Liver (tissue), 9 donors: ENCODE data around the gene RSRC2. TPM values are rescaled to one million over a fixed set of nuclear protein-coding genes. Genes with fewer than 3 reads are reported as not detected.

Experiments used
- DNase-seq: peaks from one replicate; pipeline ENCODE4 v3.0.0-alpha.2; 2017; ENCODE audit warnings: low spot score
- H3K27ac ChIP-seq, 2 donors: one replicate each; pipeline ENCODE4 v1.7.0; 2013; ENCODE audit warnings: inconsistent platforms in 2 of 2, low read length in 2 of 2, control low read depth in 1 of 2, low read depth in 1 of 2, mild to moderate bottlenecking in 1 of 2
- H3K27me3 ChIP-seq, 4 donors: one replicate each; pipeline versions ENCODE4 v1.6.1 to v1.7.0; 2013; ENCODE audit warnings: low read length in 3 of 4, inconsistent platforms in 1 of 4, mild to moderate bottlenecking in 1 of 4, moderate library complexity in 1 of 4; ENCODE audit not compliant: control insufficient read depth in 4 of 4, insufficient read depth in 4 of 4
- H3K36me3 ChIP-seq, 4 donors: one replicate each; pipeline versions ENCODE4 v1.6.1 to v1.7.0; 2013; ENCODE audit warnings: low read length in 3 of 4, mild to moderate bottlenecking in 3 of 4, low read depth in 1 of 4, moderate library complexity in 1 of 4; ENCODE audit not compliant: control insufficient read depth in 4 of 4, insufficient read depth in 3 of 4
- H3K4me1 ChIP-seq, 4 donors: one replicate each; pipeline versions ENCODE4 v1.6.1 to v1.7.0; 2013; ENCODE audit warnings: low read length in 3 of 4, mild to moderate bottlenecking in 3 of 4, moderate library complexity in 1 of 4; ENCODE audit not compliant: control insufficient read depth in 4 of 4, insufficient read depth in 4 of 4
- H3K4me3 ChIP-seq, 3 donors: one replicate each; pipeline versions ENCODE4 v1.6.1 to v1.7.0; 2013; ENCODE audit warnings: low read length in 3 of 3, control low read depth in 1 of 3, low read depth in 1 of 3, mild to moderate bottlenecking in 1 of 3
- H3K9ac ChIP-seq, 2 donors: one replicate each; pipeline ENCODE4 v1.7.0; 2013; ENCODE audit warnings: low read length in 2 of 2, mild to moderate bottlenecking in 2 of 2, moderate library complexity in 2 of 2, control low read depth in 1 of 2, low read depth in 1 of 2
- H3K9me3 ChIP-seq, 4 donors: one replicate each; pipeline versions ENCODE4 v1.6.1 to v1.7.0; 2013; ENCODE audit warnings: low read length in 3 of 4; ENCODE audit not compliant: control insufficient read depth in 4 of 4
- EGR1 ChIP-seq, 2 donors: IDR thresholded peaks; 2 replicates each; pipeline ENCODE4 v1.6.1; 2016 to 2018; ENCODE audit warnings: antibody characterized with exemption in 2 of 2, low read depth in 2 of 2
- FOXA1 ChIP-seq: IDR thresholded peaks from 2 replicates; pipeline ENCODE4 v1.6.1; 2016; ENCODE audit warnings: antibody characterized with exemption
- FOXA2 ChIP-seq: IDR thresholded peaks from 2 replicates; pipeline ENCODE4 v1.6.1; 2016; ENCODE audit warnings: antibody characterized with exemption
- GABPA ChIP-seq, 2 donors: IDR thresholded peaks in 1 of 2; conservative IDR thresholded peaks in 1 of 2; 2 replicates each; pipeline ENCODE4 v1.6.1; 2016; ENCODE audit warnings: antibody characterized with exemption in 2 of 2, mild to moderate bottlenecking in 1 of 2, moderate library complexity in 1 of 2
- HNF4A ChIP-seq, 2 donors: conservative IDR thresholded peaks; 2 replicates each; pipeline ENCODE4 v1.6.1; 2016; ENCODE audit warnings: antibody characterized with exemption in 2 of 2, mild to moderate bottlenecking in 2 of 2
- HNF4G ChIP-seq: IDR thresholded peaks from 2 replicates; pipeline ENCODE4 v1.6.1; 2016; ENCODE audit warnings: antibody characterized with exemption
- JUND ChIP-seq, 2 donors: IDR thresholded peaks; 2 replicates each; pipeline ENCODE4 v1.6.1; 2016; ENCODE audit warnings: antibody characterized with exemption in 2 of 2
- NR2F2 ChIP-seq: IDR thresholded peaks from 2 replicates; pipeline ENCODE4 v1.6.1; 2016; ENCODE audit warnings: antibody characterized with exemption
- RXRA ChIP-seq, 2 donors: IDR thresholded peaks; 2 replicates each; pipeline ENCODE4 v1.6.1; 2017 to 2018; ENCODE audit warnings: antibody characterized with exemption in 2 of 2, mild to moderate bottlenecking in 1 of 2
- SP1 ChIP-seq: IDR thresholded peaks from 2 replicates; pipeline ENCODE4 v1.6.1; 2018; ENCODE audit warnings: antibody characterized with exemption, mild to moderate bottlenecking
- YY1 ChIP-seq: IDR thresholded peaks from 2 replicates; pipeline ENCODE4 v1.6.1; 2016; ENCODE audit warnings: antibody characterized with exemption, mild to moderate bottlenecking
- WGBS: extraction: QIAGEN DNeasy Blood & Tissue Kit; methylation state at CpG from one replicate; pipeline ENCODE4 v1.1.7; 2013; 5-methylcytosine and 5-hydroxymethylcytosine counted together
- polyA plus RNA-seq, 2 donors: library from polyadenylated mRNA; stranded (reverse) in 1 of 2; unstranded in 1 of 2; fragments of 200-250 nt in 1 of 2; fragments of >200 nt in 1 of 2; fragmentation: Nextera tagmentation in 1 of 2; extraction: Ambion mirVana in 1 of 2; gene quantifications; one replicate each; pipeline versions ENCODE4 v1.2.1 to v1.2.3, GENCODE V29; 2013 to 2015
- total RNA-seq, 2 donors: library from RNA; depleted of rRNA; stranded (reverse); fragments of >200 nt; gene quantifications; one replicate each; pipeline ENCODE4 v1.2.3, GENCODE V29; 2014
- TF ChIP-seq, protein P1 (sequence below): IDR thresholded peaks from 2 replicates; pipeline ENCODE4 v1.6.1; 2016; ENCODE audit warnings: antibody characterized with exemption, mild to moderate bottlenecking
- TF ChIP-seq, protein P2 (sequence below): IDR thresholded peaks from 2 replicates; pipeline ENCODE4 v1.6.1; 2016; ENCODE audit warnings: antibody characterized with exemption
- TF ChIP-seq, protein P3 (sequence below): fragments of 150-350 bp; IDR thresholded peaks from 2 replicates; pipeline ENCODE4 v1.5.1; 2017; ENCODE audit warnings: improper control_type of control experiment, low read depth, low read length; ENCODE audit not compliant: missing input control
- TF ChIP-seq, protein P4 (sequence below): IDR thresholded peaks from 2 replicates; pipeline ENCODE4 v1.6.1; 2016; ENCODE audit warnings: antibody characterized with exemption
- TF ChIP-seq, protein P5 (sequence below): IDR thresholded peaks from 2 replicates; pipeline ENCODE4 v1.6.1; 2016; ENCODE audit warnings: antibody characterized with exemption
- donor health status: healthy.
- donor health status: healthy.
- donor health status: healthy.
- donor health status: healthy.
- donor health status: healthy.

The RSRC2 gene
- total and polyA plus RNA-seq, 4 donors = 15.5 to 31.4 (median 25.7) TPM

GRCh38 chr12:122533856-122534255, 7.1 kb upstream of the RSRC2 start:
- H3K36me3 ChIP-seq = peaks cover 0 to 3% (median 1%) of the 10 kb centered on the region in 4 donors
- DNase-seq = no peak
- H3K9me3 ChIP-seq = no peaks in the 10 kb centered on the region
- H3K27ac ChIP-seq = no peak overlapping the region
- TF ChIP-seq RXRA (IDR thresholded peaks at IDR 0.05) = no peak
- no peak for TF ChIP-seq HNF4G
- no peak for TF ChIP-seq NR2F2
- TF ChIP-seq JUND (IDR thresholded peaks at IDR 0.05) = no peak
- no peak for TF ChIP-seq FOXA2
- TF ChIP-seq EGR1 (IDR thresholded peaks at IDR 0.05; ENCODE audit: low read depth in 2 of 2) = no peak
- TF ChIP-seq HNF4A (conservative IDR thresholded peaks at IDR 0.05) = no peak
- no peak for TF ChIP-seq SP1
- TF ChIP-seq, protein P1, sequence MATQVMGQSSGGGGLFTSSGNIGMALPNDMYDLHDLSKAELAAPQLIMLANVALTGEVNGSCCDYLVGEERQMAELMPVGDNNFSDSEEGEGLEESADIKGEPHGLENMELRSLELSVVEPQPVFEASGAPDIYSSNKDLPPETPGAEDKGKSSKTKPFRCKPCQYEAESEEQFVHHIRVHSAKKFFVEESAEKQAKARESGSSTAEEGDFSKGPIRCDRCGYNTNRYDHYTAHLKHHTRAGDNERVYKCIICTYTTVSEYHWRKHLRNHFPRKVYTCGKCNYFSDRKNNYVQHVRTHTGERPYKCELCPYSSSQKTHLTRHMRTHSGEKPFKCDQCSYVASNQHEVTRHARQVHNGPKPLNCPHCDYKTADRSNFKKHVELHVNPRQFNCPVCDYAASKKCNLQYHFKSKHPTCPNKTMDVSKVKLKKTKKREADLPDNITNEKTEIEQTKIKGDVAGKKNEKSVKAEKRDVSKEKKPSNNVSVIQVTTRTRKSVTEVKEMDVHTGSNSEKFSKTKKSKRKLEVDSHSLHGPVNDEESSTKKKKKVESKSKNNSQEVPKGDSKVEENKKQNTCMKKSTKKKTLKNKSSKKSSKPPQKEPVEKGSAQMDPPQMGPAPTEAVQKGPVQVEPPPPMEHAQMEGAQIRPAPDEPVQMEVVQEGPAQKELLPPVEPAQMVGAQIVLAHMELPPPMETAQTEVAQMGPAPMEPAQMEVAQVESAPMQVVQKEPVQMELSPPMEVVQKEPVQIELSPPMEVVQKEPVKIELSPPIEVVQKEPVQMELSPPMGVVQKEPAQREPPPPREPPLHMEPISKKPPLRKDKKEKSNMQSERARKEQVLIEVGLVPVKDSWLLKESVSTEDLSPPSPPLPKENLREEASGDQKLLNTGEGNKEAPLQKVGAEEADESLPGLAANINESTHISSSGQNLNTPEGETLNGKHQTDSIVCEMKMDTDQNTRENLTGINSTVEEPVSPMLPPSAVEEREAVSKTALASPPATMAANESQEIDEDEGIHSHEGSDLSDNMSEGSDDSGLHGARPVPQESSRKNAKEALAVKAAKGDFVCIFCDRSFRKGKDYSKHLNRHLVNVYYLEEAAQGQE = no peak
- TF ChIP-seq, protein P2, sequence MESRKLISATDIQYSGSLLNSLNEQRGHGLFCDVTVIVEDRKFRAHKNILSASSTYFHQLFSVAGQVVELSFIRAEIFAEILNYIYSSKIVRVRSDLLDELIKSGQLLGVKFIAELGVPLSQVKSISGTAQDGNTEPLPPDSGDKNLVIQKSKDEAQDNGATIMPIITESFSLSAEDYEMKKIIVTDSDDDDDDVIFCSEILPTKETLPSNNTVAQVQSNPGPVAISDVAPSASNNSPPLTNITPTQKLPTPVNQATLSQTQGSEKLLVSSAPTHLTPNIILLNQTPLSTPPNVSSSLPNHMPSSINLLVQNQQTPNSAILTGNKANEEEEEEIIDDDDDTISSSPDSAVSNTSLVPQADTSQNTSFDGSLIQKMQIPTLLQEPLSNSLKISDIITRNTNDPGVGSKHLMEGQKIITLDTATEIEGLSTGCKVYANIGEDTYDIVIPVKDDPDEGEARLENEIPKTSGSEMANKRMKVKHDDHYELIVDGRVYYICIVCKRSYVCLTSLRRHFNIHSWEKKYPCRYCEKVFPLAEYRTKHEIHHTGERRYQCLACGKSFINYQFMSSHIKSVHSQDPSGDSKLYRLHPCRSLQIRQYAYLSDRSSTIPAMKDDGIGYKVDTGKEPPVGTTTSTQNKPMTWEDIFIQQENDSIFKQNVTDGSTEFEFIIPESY = no peak
- TF ChIP-seq, protein P3, sequence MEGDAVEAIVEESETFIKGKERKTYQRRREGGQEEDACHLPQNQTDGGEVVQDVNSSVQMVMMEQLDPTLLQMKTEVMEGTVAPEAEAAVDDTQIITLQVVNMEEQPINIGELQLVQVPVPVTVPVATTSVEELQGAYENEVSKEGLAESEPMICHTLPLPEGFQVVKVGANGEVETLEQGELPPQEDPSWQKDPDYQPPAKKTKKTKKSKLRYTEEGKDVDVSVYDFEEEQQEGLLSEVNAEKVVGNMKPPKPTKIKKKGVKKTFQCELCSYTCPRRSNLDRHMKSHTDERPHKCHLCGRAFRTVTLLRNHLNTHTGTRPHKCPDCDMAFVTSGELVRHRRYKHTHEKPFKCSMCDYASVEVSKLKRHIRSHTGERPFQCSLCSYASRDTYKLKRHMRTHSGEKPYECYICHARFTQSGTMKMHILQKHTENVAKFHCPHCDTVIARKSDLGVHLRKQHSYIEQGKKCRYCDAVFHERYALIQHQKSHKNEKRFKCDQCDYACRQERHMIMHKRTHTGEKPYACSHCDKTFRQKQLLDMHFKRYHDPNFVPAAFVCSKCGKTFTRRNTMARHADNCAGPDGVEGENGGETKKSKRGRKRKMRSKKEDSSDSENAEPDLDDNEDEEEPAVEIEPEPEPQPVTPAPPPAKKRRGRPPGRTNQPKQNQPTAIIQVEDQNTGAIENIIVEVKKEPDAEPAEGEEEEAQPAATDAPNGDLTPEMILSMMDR = no peak
- TF ChIP-seq FOXA1 = no peak
- TF ChIP-seq GABPA (IDR thresholded peaks at IDR 0.05 in 1 of 2, conservative IDR thresholded peaks at IDR 0.05 in 1 of 2) = no peak
- 98% methylated on average over 2 of the region's 2 CpGs for WGBS
- no peaks in the 10 kb centered on the region for H3K27me3 ChIP-seq
- H3K4me1 ChIP-seq = no peaks in the 10 kb centered on the region
- H3K9ac ChIP-seq = no peak overlapping the region
- H3K4me3 ChIP-seq = no peak overlapping the region

DNA sequence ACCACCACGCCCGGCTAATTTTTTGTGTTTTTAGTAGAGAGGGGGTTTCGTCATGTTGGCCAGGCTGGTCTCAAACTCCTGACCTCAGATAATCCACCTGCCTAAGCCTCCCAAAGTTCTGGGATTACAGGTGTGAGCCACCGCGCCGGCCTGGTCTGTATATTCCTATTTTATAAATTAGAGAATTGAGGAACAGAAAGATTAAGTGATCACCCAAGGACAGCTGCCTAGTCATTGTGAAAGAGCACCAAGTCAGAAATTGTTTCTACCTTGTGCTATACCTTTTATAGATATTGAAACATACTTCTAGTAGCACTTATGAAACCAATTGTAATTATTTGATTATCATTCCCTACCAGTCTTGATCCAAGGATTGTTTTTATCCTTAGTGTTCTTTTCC, 2.3 kb upstream of the RSRC2 start:
- H3K27ac ChIP-seq = no peak overlapping the region
- TF ChIP-seq HNF4A (conservative IDR thresholded peaks at IDR 0.05) (no peak), GABPA (IDR thresholded peaks at IDR 0.05 in 1 of 2, conservative IDR thresholded peaks at IDR 0.05 in 1 of 2) (no peak), JUND (IDR thresholded peaks at IDR 0.05) (no peak), NR2F2 (no peak), RXRA (IDR thresholded peaks at IDR 0.05) (no peak), YY1 (no peak)
- TF ChIP-seq, protein P3 = no peak
- TF ChIP-seq, protein P4, sequence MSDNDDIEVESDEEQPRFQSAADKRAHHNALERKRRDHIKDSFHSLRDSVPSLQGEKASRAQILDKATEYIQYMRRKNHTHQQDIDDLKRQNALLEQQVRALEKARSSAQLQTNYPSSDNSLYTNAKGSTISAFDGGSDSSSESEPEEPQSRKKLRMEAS = no peak
- TF ChIP-seq, protein P5, sequence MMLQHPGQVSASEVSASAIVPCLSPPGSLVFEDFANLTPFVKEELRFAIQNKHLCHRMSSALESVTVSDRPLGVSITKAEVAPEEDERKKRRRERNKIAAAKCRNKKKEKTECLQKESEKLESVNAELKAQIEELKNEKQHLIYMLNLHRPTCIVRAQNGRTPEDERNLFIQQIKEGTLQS = no peak
- 96% methylated on average over 6 of the region's 6 CpGs for WGBS

More for the DNA sequence above, 2.3 kb upstream of the RSRC2 start:
- H3K27me3 ChIP-seq = no peaks in the 10 kb centered on the region
- H3K4me1 ChIP-seq = peaks cover 0 to 23% (median 19%) of the 10 kb centered on the region in 4 donors
- no peak overlapping the region for H3K4me3 ChIP-seq
- H3K9ac ChIP-seq = no peak overlapping the region
- DNase-seq = no peak
- peaks cover 0 to 3% (median under 1%) of the 10 kb centered on the region in 4 donors for H3K36me3 ChIP-seq
- H3K9me3 ChIP-seq = no peaks in the 10 kb centered on the region
